H1 (cell line): ENCODE results near the gene IQUB. TPM values are rescaled to one million over a fixed set of nuclear protein-coding genes. Genes with fewer than 3 reads are reported as not detected.
A peak's percentile ranks its signal among the peaks of the same experiment; 100 is the strongest.

Experiments
- CTCF ChIA-PET: fragments of 300-600 bp; sonication (Branson Sonifier 250); formaldehyde crosslinking; loops from one replicate; lab custom pipeline; 2021; ENCODE audit not compliant: partially characterized antibody; lab: Charles Lee
- POLR2A ChIA-PET: fragments of 300-600 bp; sonication (Branson Sonifier 250); formaldehyde crosslinking; loops from one replicate; lab custom pipeline; 2021; ENCODE audit warnings: inconsistent platforms; ENCODE audit not compliant: partially characterized antibody; lab: Charles Lee
- DNase-seq, 2 experiments: peaks; one replicate each; pipeline versions ENCODE4 v3.0.0 to v3.0.0-alpha.2; 2010 to 2022; ENCODE audit warnings: low spot score in 2 of 2, low read depth in 1 of 2, mixed read lengths in 1 of 2
- FAIRE-seq: peaks from 2 replicates; lab custom pipeline; 2011; peaks lifted over from hg19 to GRCh38; lab: Jason Lieb, UNC
- H2AFZ ChIP-seq: 2 replicates; pipeline ENCODE4 v1.8.1; 2012; ENCODE audit warnings: low read length, inconsistent platforms
- H2AK5ac ChIP-seq: 2 replicates; pipeline ENCODE4 v1.6.1; 2013; ENCODE audit warnings: low read depth, low read length
- H2BK120ac ChIP-seq: replicated peaks from 2 replicates; pipeline ENCODE3; 2013; ENCODE audit warnings: low read depth, low read length, inconsistent platforms
- H2BK12ac ChIP-seq: 2 replicates; pipeline ENCODE4 v1.6.1; 2013; ENCODE audit warnings: low read depth, low read length
- H2BK15ac ChIP-seq: 2 replicates; pipeline ENCODE4 v1.6.1; 2013; ENCODE audit warnings: low read length
- H2BK20ac ChIP-seq: 2 replicates; pipeline ENCODE4 v1.6.1; 2013; ENCODE audit warnings: low read length
- H2BK5ac ChIP-seq: 2 replicates; pipeline ENCODE4 v1.6.1; 2013; ENCODE audit warnings: low read depth, low read length
- H3K14ac ChIP-seq: 2 replicates; pipeline ENCODE4 v1.6.1; 2013; ENCODE audit warnings: inconsistent platforms; ENCODE audit not compliant: insufficient read length
- H3K18ac ChIP-seq: 2 replicates; pipeline ENCODE4 v1.6.1; 2013; ENCODE audit warnings: low read length; ENCODE audit errors: extremely low read depth
- H3K23ac ChIP-seq: 2 replicates; pipeline ENCODE4 v1.6.1; 2013; ENCODE audit warnings: inconsistent platforms; ENCODE audit not compliant: insufficient read length
- H3K23me2 ChIP-seq: 2 replicates; pipeline ENCODE4 v1.6.1; 2013; ENCODE audit warnings: low read depth, low read length
- H3K27ac ChIP-seq: 2 replicates; pipeline ENCODE4 v1.6.1; 2011; ENCODE audit warnings: low read depth, low read length, inconsistent platforms
- H3K27me3 ChIP-seq, 4 experiments: replicated peaks in 1 of 4; 1 replicate in 1 of 4; 2 replicates in 3 of 4; pipeline versions ENCODE4 v1.6.1 to v1.8.1; 2011 to 2013; ENCODE audit warnings: low read length in 3 of 4, mild to moderate bottlenecking in 3 of 4, inconsistent platforms in 2 of 4, mixed read lengths in 2 of 4, moderate library complexity in 1 of 4; ENCODE audit not compliant: control insufficient read depth in 3 of 4, insufficient read depth in 3 of 4; ENCODE audit errors: extremely low read depth in 1 of 4
- H3K36me3 ChIP-seq, 4 experiments: 2 replicates each; pipeline versions ENCODE4 v1.6.1 to v1.8.1; 2011 to 2013; ENCODE audit warnings: mild to moderate bottlenecking in 4 of 4, low read length in 3 of 4, moderate library complexity in 2 of 4, control low read depth in 1 of 4, inconsistent platforms in 1 of 4; ENCODE audit not compliant: insufficient read depth in 4 of 4, control insufficient read depth in 2 of 4
- H3K4ac ChIP-seq: replicated peaks from 2 replicates; pipeline ENCODE3; 2013; ENCODE audit warnings: low read length, low read depth, mixed read lengths, inconsistent platforms; ENCODE audit not compliant: insufficient read length
- H3K4me1 ChIP-seq, 4 experiments: replicated peaks in 1 of 4; 1 replicate in 1 of 4; 2 replicates in 3 of 4; pipeline versions ENCODE4 v1.6.1 to v1.8.1; 2011 to 2013; ENCODE audit warnings: low read length in 3 of 4, inconsistent platforms in 2 of 4, mixed read lengths in 1 of 4; ENCODE audit not compliant: insufficient read depth in 4 of 4, control insufficient read depth in 3 of 4
- H3K4me2 ChIP-seq, 2 experiments: 2 replicates each; pipeline versions ENCODE4 v1.6.1 to v1.8.1; 2011 to 2013; ENCODE audit warnings: low read depth in 2 of 2, low read length in 2 of 2, control low read depth in 1 of 2, inconsistent platforms in 1 of 2, mild to moderate bottlenecking in 1 of 2; ENCODE audit not compliant: insufficient read depth in 1 of 2
- H3K4me3 ChIP-seq, 4 experiments: fragments of 200-600, 300-600 bp in 1 of 4; sonication (generic), shearing (Covaris generic), sonication (Bioruptor Twin) in 1 of 4; 2 replicates each; pipeline versions ENCODE4 v1.5.1 to v1.8.1; 2011 to 2016; ENCODE audit warnings: low read length in 4 of 4, low read depth in 3 of 4, control low read depth in 2 of 4, inconsistent platforms in 2 of 4, mild to moderate bottlenecking in 2 of 4, mixed read lengths in 1 of 4, moderate library complexity in 1 of 4; ENCODE audit not compliant: insufficient read depth in 2 of 4; ENCODE audit errors: extremely low read depth in 1 of 4
- H3K56ac ChIP-seq: replicated peaks from 2 replicates; pipeline ENCODE3; 2013; ENCODE audit warnings: low read depth, mild to moderate bottlenecking, mixed read lengths, low read length, inconsistent platforms; ENCODE audit not compliant: insufficient read length
- H3K79me1 ChIP-seq: 2 replicates; pipeline ENCODE4 v1.6.1; 2013; ENCODE audit warnings: low read depth, low read length, control low read depth
- H3K79me2 ChIP-seq, 2 experiments: 2 replicates each; pipeline versions ENCODE4 v1.6.1 to v1.8.1; 2012 to 2013; ENCODE audit warnings: low read length in 2 of 2, mild to moderate bottlenecking in 2 of 2, inconsistent platforms in 1 of 2; ENCODE audit not compliant: insufficient read depth in 2 of 2, control insufficient read depth in 1 of 2
- H3K9ac ChIP-seq, 4 experiments: replicated peaks in 1 of 4; 1 replicate in 1 of 4; 2 replicates in 3 of 4; pipeline versions ENCODE4 v1.6.1 to v1.8.1; 2011 to 2013; ENCODE audit warnings: low read depth in 3 of 4, low read length in 3 of 4, control low read depth in 2 of 4, mild to moderate bottlenecking in 2 of 4, moderate library complexity in 2 of 4, inconsistent platforms in 1 of 4; ENCODE audit errors: extremely low read depth in 1 of 4
- H3K9me3 ChIP-seq, 2 experiments: 2 replicates each; pipeline versions ENCODE4 v1.6.1 to v1.8.1; 2012 to 2013; ENCODE audit warnings: mild to moderate bottlenecking in 2 of 2, moderate library complexity in 2 of 2, control low read depth in 1 of 2, inconsistent platforms in 1 of 2, low read depth in 1 of 2, low read length in 1 of 2, mixed read lengths in 1 of 2; ENCODE audit not compliant: insufficient read depth in 2 of 2
- H4K20me1 ChIP-seq, 2 experiments: replicated peaks in 1 of 2; 2 replicates each; pipeline versions ENCODE3 to v1.8.1; 2011 to 2013; ENCODE audit warnings: inconsistent platforms in 2 of 2, low read length in 2 of 2, mild to moderate bottlenecking in 1 of 2; ENCODE audit not compliant: insufficient read depth in 2 of 2, control insufficient read depth in 1 of 2
- H4K5ac ChIP-seq: 2 replicates; pipeline ENCODE4 v1.6.1; 2013; ENCODE audit warnings: low read length, low read depth, mixed read lengths, inconsistent platforms; ENCODE audit not compliant: insufficient read length
- H4K8ac ChIP-seq: 2 replicates; pipeline ENCODE4 v1.8.0; 2013; ENCODE audit warnings: mild to moderate bottlenecking, moderate library complexity, low read length, inconsistent platforms; ENCODE audit not compliant: insufficient read depth; ENCODE audit errors: extremely low read depth
- H4K91ac ChIP-seq: replicated peaks from 2 replicates; pipeline ENCODE3; 2013; ENCODE audit warnings: low read length, mixed read lengths, inconsistent platforms; ENCODE audit not compliant: insufficient read length
- CREB1 ChIP-seq: IDR thresholded peaks from 2 replicates; pipeline ENCODE4 v1.6.1; 2012; ENCODE audit warnings: inconsistent platforms
- EGR1 ChIP-seq: IDR thresholded peaks from 2 replicates; pipeline ENCODE4 v1.6.1; 2011; ENCODE audit warnings: low read depth, low read length, borderline replicate concordance
- JUN ChIP-seq: IDR thresholded peaks from 2 replicates; pipeline ENCODE4 v1.6.1; 2011; ENCODE audit warnings: low read depth, mild to moderate bottlenecking, improper control_type of control experiment, low read length
- KDM1A ChIP-seq: fragments of 200-600, 300-600 bp; sonication (generic); IDR thresholded peaks from 2 replicates; pipeline ENCODE4 v1.7.1; 2016; ENCODE audit warnings: mild to moderate bottlenecking, low read length, borderline replicate concordance
- NANOG ChIP-seq: IDR thresholded peaks from 2 replicates; pipeline ENCODE4 v1.6.1; 2011; ENCODE audit warnings: low read length, low read depth, mild to moderate bottlenecking, inconsistent platforms; ENCODE audit not compliant: insufficient read depth, poor library complexity, severe bottlenecking
- NRF1 ChIP-seq: IDR thresholded peaks from 2 replicates; pipeline ENCODE4 v1.6.1; 2011; ENCODE audit warnings: mild to moderate bottlenecking, low read depth, low read length, improper control_type of control experiment
- RAD21 ChIP-seq, 2 experiments: IDR thresholded peaks in 1 of 2; conservative IDR thresholded peaks in 1 of 2; 2 replicates each; pipeline ENCODE4 v1.6.1; 2011; ENCODE audit warnings: low read depth in 2 of 2, low read length in 2 of 2, improper control_type of control experiment in 1 of 2, inconsistent platforms in 1 of 2, mild to moderate bottlenecking in 1 of 2, moderate library complexity in 1 of 2
- RNF2 ChIP-seq: fragments of 200-900, 300-1000 bp; sonication (generic); IDR thresholded peaks from 2 replicates; pipeline ENCODE4 v1.7.1; 2016; ENCODE audit warnings: borderline replicate concordance, low read depth, mild to moderate bottlenecking, antibody characterized with exemption, low read length; ENCODE audit not compliant: poor library complexity, severe bottlenecking; ENCODE audit errors: missing control alignments
- RXRA ChIP-seq: IDR thresholded peaks from 2 replicates; pipeline ENCODE4 v1.6.1; 2011; ENCODE audit warnings: low read depth, mild to moderate bottlenecking, low read length, moderate library complexity; ENCODE audit not compliant: insufficient read depth
- SIN3A ChIP-seq, 2 experiments: IDR thresholded peaks in 1 of 2; conservative IDR thresholded peaks in 1 of 2; 2 replicates each; pipeline ENCODE4 v1.6.1; 2011 to 2012; ENCODE audit warnings: low read length in 2 of 2, improper control_type of control experiment in 1 of 2, low read depth in 1 of 2, mild to moderate bottlenecking in 1 of 2
- SP1 ChIP-seq: IDR thresholded peaks from 2 replicates; pipeline ENCODE4 v1.6.1; 2011; ENCODE audit warnings: low read depth, low read length
- TAF7 ChIP-seq: optimal IDR thresholded peaks from 2 replicates; pipeline ENCODE3; 2011; ENCODE audit warnings: low read depth, mild to moderate bottlenecking, inconsistent platforms, low read length, moderate library complexity, borderline replicate concordance
- YY1 ChIP-seq: IDR thresholded peaks from 2 replicates; pipeline ENCODE4 v1.6.1; 2011; ENCODE audit warnings: low read depth, mild to moderate bottlenecking, low read length
- polyA plus RNA-seq, 7 experiments: library from polyadenylated mRNA; depleted of rRNA in 3 of 7; stranded (reverse) in 5 of 7; unstranded in 2 of 7; fragments of >200 nt in 5 of 7; fragments of 200-250 nt in 2 of 7; gene quantifications; 1 replicate in 5 of 7; 2 replicates in 1 of 7; 4 replicates in 1 of 7; pipeline versions ENCODE4 v1.2.1 to v1.2.3, GENCODE V29; 2011 to 2013; ENCODE audit warnings: missing spikeins in 2 of 7, mixed read lengths in 2 of 7
- total RNA-seq: library from RNA; stranded (reverse); fragmentation: NEBNext Ultra II Directional; extraction: Animal tissue kit (Norgen Biotek cat#: 25700); gene quantifications from 2 replicates; pipeline ENCODE4 v1.2.1, GENCODE V29; 2021

Gene IQUB
- total and polyA plus RNA-seq, 2 of the 8 experiments (the other 6 are each of a cell fraction or from before 2014, with no cell fraction given) = 0.12 to 0.82 TPM

DNA sequence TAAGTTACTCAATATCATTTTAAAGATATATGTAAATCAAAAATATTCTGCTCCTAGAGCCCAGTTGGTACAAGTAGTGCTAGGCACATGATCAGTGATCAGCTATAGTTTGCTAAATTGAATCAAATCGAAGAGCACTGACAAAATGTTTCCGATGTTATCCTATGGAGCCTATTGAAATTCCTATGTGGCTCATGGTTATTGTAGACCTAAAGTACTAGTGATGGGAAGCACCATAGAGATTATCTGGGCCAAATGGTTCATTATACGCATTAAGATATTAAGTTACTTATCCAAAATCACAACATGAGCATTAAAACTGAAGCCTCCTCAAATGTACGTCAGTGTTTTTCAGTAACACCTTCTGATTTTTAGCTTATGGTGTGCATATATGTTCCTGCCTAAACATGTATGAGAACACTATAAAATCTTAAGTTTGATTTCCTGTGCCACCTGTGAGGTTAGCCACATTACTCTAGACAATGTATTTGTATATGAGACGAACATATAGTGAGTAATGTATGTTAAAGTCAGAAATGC, 103.2 kb downstream of the IQUB start (continued):
- TF ChIP-seq SP1 = peak; percentile 46; the same call in 1 of the 2 replicates

DNA sequence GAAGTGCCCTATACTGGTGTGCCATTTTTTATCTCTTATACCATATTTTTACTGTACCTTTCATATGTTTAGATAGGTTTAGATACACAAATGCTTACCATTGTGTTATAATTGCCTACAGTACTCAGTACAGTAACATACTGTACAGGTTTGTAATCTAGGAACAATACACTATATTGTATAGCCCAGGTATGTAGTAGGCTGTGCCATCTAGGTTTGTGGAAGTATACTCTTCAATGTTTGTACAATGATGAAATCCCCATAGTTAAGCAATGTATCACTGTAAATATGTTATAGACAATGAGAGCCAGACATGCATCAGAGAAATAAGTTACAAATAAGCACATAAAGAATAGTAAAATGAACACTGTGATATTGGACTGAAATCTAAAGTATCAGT, 109.1 kb downstream of the IQUB start:
- Histone ChIP-seq H2BK20ac (no peak overlapping the region), H3K79me1 (no peaks in the 10 kb centered on the region), H2BK5ac (no peak overlapping the region), H3K4ac (no peak overlapping the region), H3K4me3 (no peak overlapping the region), H3K9me3 (peaks cover 6 to 12% of the 10 kb centered on the region in 2 experiments; a peak in 3 of 4 replicates), H2BK120ac (no peak overlapping the region), H3K79me2 (no peaks in the 10 kb centered on the region), H3K23ac (no peak overlapping the region), H3K18ac (no peak overlapping the region), H3K56ac (no peak overlapping the region), H3K14ac (no peak overlapping the region), H2BK15ac (no peak overlapping the region), H4K8ac (no peak overlapping the region), H3K4me1 (no peaks in the 10 kb centered on the region), H3K36me3 (no peaks in the 10 kb centered on the region), H2AK5ac (no peak overlapping the region), H4K91ac (no peak overlapping the region), H2AFZ (no peak overlapping the region), H3K27ac (no peak overlapping the region), H4K20me1 (no peaks in the 10 kb centered on the region), H4K5ac (no peak overlapping the region), H3K9ac (no peak overlapping the region), H3K27me3 (no peaks in the 10 kb centered on the region), H3K4me2 (no peak overlapping the region), H2BK12ac (no peak overlapping the region), H3K23me2 (no peaks in the 10 kb centered on the region)
- CTCF ChIA-PET = no interaction called here
- POLR2A ChIA-PET = no interaction called here
- FAIRE-seq (no peak), DNase-seq (no peak)
- TF ChIP-seq YY1 (no peak), JUN (no peak), TAF7 (no peak), RXRA (no peak), EGR1 (no peak), SIN3A (conservative IDR thresholded peaks at IDR 0.05 in 1 of 2, IDR thresholded peaks at IDR 0.05 in 1 of 2; ENCODE audit: low read depth in 1 of 2, low read length in 2 of 2) (no peak), NRF1 (no peak), KDM1A (no peak), RAD21 (IDR thresholded peaks at IDR 0.05 in 1 of 2, conservative IDR thresholded peaks at IDR 0.05 in 1 of 2; ENCODE audit: low read depth in 2 of 2, low read length in 2 of 2) (no peak), CREB1 (no peak), RNF2 (no peak), NANOG (no peak)
